Esophagus mucosa (tissue), 1 donor: Measurements from ENCODE around the gene ZNF268. TPM values are rescaled to one million over a fixed set of nuclear protein-coding genes. Genes with fewer than 3 reads are reported as not detected.
A peak's percentile ranks its signal among the peaks of the same experiment; 100 is the strongest.
"Not testable (repeated sequence)": the region's sequence is repeated elsewhere in the genome, so short reads cannot be mapped to it uniquely, and the experiment has no call there.

ENCODE experiments used
- ATAC-seq: fragments of 200-7000 bp; cut with Tn5 transposase; one replicate; pipeline ENCODE4 v1.9.1; 2020
- total RNA-seq: library from RNA; stranded (reverse); gene quantifications from one replicate; pipeline ENCODE4 v1.2.4, GENCODE V29; 2023
- donor health status: DM: yes; HTN: yes; CAD: no.

The ZNF268 gene
- total RNA-seq, 1 donor from 2014 or later: 13.0 TPM

- ATAC-seq: no peak
Observed at GRCh38 chr12:133227281-133227852, 46.1 kb downstream of the ZNF268 start.

GRCh38 chr12:133231001-133231400, 49.7 kb downstream of the ZNF268 start:
- ATAC-seq: no peak

GRCh38 chr12:133233006-133233405, 51.7 kb downstream of the ZNF268 start:
- ATAC-seq: no peak

GRCh38 chr12:133233993-133234564, 52.8 kb downstream of the ZNF268 start:
- ATAC-seq: no peak

- no peak for ATAC-seq
Observed at GRCh38 chr12:133234971-133235370, 53.7 kb downstream of the ZNF268 start.

GRCh38 chr12:133235401-133236112, 54.3 kb downstream of the ZNF268 start, which contains the start of gene ANHX:
ANHX (minus strand) TSS chr12:133235877; CDS start chr12:133234356, 1,521 bp downstream.
- peak; percentile 13 for ATAC-seq

GRCh38 chr12:133236144-133236543, 54.8 kb downstream of the ZNF268 start:
- no peak for ATAC-seq

GRCh38 chr12:133236556-133236955, 55.3 kb downstream of the ZNF268 start:
- no peak for ATAC-seq

GRCh38 chr12:133251732-133252131, 70.4 kb downstream of the ZNF268 start:
- no peak for ATAC-seq

GRCh38 chr12:133255833-133256232, 74.5 kb downstream of the ZNF268 start:
- ATAC-seq: not testable (repeated sequence)

GRCh38 chr12:133256321-133256720, 75.0 kb downstream of the ZNF268 start:
- no peak for ATAC-seq

- no peak for ATAC-seq
Observed at GRCh38 chr12:133264173-133264572, 82.9 kb downstream of the ZNF268 start.

Other genes with a start within 250 kb of the ZNF268 start
- gene ZNF605, start 225.2 kb upstream of the ZNF268 start, total RNA-seq: 5.3 TPM
- 4.7 TPM for gene ZNF26, start 195.1 kb upstream of the ZNF268 start, total RNA-seq
- 5.5 TPM for gene ZNF84, start 144.0 kb upstream of the ZNF268 start, total RNA-seq
- gene ZNF140, start 100.6 kb upstream of the ZNF268 start, total RNA-seq: 11.4 TPM
- gene ZNF891, start 51.2 kb upstream of the ZNF268 start, total RNA-seq: 0.64 TPM
- 2.4 TPM for gene ZNF10, start 50.9 kb upstream of the ZNF268 start, total RNA-seq
- not detected for gene ANHX, start 54.4 kb downstream of the ZNF268 start, total RNA-seq